GM12801 (cell line): ENCODE results near the gene CCIN.

ENCODE experiments used
- CTCF ChIP-seq: IDR thresholded peaks from one replicate; pipeline ENCODE4 v1.5.1; 2011; ENCODE audit warnings: control low read depth; ENCODE audit not compliant: insufficient read length; ENCODE audit errors: extremely low read depth

CCIN gene

DNA sequence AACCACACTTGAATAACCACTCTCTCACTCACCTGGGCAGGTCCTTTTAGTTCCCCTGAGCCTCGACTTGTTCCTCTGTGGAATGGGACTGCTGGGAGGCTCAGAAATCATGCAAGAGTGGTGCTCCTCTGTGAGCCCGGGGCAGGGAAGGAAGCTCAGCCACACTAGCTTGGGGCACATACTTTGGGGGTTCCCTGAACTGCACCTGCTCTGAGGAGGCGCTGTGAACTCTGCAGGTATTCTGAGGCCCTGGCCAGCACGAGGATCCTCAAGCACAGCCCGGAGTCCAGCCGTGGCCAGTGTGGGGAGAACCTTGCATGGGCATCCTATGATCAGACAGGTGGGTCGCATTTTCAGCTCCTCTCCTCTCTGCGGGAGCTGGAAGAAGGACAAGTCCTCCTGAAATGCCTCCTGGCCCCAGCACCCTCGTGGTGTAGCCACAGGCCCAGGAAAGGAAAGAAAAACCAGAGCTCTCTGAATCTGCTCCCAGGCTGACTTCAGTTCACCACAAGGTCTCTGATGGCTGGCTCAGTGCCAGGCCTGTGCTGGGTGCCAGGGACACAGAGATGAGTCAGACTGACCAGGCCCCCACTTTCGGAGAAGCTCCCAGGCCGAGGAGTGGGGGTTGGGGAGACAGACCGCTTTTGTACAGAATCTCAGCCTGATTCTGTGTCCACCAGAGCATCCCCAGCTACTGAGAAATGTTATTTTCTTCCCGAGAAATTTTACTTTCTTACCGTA, 20.7 kb upstream of the CCIN start:
- no peak for TF ChIP-seq CTCF

GRCh38 chr9:36149197-36149596, 20.0 kb upstream of the CCIN start:
- TF ChIP-seq CTCF: no peak

DNA sequence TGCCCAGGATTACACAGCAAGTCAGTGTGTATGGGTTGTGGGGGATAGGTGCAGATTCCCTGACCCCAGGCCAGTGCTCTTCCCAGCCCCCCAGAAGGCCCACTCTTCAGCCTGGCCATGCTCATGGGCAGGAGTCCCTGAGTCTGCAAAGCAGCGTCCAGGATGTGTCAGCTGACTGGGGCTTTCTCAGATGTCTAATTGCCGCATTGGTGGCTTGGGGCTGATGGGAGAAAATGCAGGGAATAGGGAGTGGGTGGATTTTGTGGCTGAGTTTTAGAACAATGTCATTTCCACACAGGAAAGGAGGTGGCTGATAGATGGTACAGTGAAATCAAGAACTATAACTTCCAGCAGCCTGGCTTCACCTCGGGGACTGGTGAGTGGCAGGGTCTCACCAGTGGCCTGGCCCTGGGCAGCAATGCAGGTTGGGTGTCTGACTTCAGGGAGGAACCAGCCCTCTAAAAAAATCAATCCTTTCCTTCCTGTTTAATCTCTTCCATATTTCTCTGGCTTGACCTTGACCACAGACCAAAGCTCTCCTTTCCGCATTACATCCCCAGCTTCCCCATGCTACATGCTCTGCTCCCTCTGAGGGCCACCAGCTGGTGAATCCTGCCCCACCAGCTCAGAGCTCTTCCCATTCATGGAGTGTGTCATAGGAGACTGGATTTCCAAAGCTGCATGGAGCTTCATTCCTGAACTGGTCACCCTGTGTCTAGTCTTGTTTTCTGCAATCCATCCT, 18.4 kb upstream of the CCIN start:
- no peak for TF ChIP-seq CTCF

- no peak for TF ChIP-seq CTCF
Observed at GRCh38 chr9:36151316-36152210, 17.6 kb upstream of the CCIN start.

DNA sequence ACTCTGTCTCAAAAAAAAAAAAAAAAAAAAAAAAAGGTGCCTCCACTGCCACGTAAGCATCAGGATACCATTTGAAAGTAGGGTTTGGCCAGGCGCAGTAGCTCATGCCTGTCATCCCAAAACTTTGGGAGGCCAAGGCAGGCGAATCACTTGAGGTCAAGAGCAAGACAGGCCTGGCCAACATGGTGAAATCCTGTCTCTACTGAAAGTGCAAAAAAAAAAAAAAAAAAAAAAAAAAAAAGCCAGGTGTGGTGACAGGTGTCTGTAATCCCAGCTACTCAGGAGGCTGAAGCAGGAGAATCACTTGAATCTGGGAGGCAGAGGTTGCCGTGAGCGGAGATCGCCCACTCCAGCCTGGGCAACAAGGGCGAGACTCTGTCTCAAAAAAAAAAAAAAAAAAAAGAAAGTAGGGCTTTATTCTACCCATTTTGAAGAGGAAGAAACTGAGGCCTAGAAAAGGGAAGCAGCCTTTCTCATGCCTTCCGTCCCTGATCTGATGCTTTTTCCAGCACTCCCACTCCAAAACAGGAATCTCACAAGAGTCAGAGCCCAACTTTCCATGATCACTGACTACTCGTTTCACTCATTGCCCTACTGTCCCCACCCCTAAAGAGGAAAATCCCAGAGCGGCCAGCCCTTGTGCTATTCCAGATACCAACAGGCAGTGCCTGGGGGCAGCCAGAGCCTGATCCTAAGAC, 16.3 kb upstream of the CCIN start:
- no peak for TF ChIP-seq CTCF

GRCh38 chr9:36153746-36154145, 15.4 kb upstream of the CCIN start:
- no peak for TF ChIP-seq CTCF
